ENCODE measurements around the gene HOXC10. TPM values are rescaled to one million over a fixed set of nuclear protein-coding genes. Genes with fewer than 3 reads are reported as not detected.
A peak's percentile ranks its signal among the peaks of the same experiment; 100 is the strongest.

HOXC10 gene
- total RNA-seq, 2 donors from 2014 or later = not detected

- ATAC-seq = no peak
- no peaks in the 10 kb centered on the region for H3K9me3 Mint-ChIP-seq
- H3K27ac Mint-ChIP-seq = no peak overlapping the region
- peaks cover 10 to 18% of the 10 kb centered on the region in 2 donors for H3K36me3 Mint-ChIP-seq
- no peak for DNase-seq (ENCODE audit: low spot score in 2 of 2)
These were observed 6.1 kb downstream of the HOXC10 start for GRCh38 chr12:53991077-53991460.

GRCh38 chr12:53992377-53992889 is 7.5 kb downstream of the HOXC10 start:
- Mint-ChIP-seq H3K36me3 (peaks cover 0 to 18% of the 10 kb centered on the region in 2 donors), H3K9me3 (no peaks in the 10 kb centered on the region), H3K27ac (no peak overlapping the region)
- no peak for DNase-seq (ENCODE audit: low spot score in 2 of 2)
- no peak for ATAC-seq

DNA sequence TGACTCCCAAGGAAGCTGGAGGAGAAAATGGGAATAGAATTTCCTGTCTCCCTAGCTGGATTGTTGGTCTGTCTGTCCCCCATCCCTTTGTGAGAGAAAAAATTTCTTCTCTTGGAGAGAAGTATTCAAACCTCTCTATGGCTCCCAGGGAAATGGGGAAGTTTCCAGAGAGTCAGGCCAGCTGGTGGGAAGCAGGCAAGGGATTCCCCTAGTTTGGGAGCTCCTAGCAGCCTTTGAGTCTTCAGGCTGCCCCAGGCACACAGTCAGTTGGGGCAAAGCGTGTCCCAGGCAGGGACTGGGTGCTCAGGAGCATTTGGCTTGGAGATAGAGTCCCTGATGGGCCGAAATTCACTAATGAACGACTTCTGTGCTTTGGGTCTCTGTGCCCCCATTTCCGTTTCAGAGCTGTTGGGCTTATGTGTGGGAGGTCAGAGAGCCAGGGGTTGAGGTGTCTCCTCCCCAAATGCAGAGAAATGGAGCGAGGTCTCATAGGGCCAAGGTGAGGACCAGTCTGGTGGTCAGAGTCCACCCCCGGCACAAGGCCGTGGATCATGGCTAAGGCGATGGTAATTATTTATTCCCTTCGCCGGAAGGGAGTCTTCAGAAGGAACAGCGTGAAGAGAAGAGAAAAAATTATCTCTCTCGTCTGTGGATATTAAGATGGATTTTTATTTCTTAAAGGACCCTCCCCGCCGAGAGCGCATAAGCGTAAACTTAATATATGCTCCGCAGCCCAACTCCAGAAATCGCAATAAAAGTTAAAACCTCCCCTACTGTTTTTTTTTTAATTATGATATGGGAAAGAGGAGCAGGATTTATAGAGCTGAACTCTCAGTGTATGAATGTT is 8.4 kb downstream of the HOXC10 start:
- Mint-ChIP-seq H3K36me3 (peaks cover 0 to 18% of the 10 kb centered on the region in 2 donors), H3K27ac (no peak overlapping the region), H3K9me3 (no peaks in the 10 kb centered on the region)
- DNase-seq (ENCODE audit: low spot score in 2 of 2) = no peak
- ATAC-seq = no peak

DNA sequence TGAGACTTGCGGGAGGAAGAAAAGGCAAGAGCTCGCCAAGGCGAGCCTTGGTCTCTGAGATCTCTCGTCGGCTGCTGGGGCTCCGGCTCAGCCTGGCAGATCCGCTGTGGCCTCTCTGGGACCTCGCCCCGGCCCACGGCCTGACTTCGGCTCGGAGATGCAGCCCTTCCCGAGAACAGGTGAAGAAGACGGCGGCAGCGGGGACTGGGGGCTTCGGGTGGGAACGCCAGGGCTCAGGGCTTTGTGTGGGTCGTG is 9.0 kb downstream of the HOXC10 start:
- peaks cover 0 to 18% of the 10 kb centered on the region in 2 donors for H3K36me3 Mint-ChIP-seq
- H3K27ac Mint-ChIP-seq = no peak overlapping the region

DNA sequence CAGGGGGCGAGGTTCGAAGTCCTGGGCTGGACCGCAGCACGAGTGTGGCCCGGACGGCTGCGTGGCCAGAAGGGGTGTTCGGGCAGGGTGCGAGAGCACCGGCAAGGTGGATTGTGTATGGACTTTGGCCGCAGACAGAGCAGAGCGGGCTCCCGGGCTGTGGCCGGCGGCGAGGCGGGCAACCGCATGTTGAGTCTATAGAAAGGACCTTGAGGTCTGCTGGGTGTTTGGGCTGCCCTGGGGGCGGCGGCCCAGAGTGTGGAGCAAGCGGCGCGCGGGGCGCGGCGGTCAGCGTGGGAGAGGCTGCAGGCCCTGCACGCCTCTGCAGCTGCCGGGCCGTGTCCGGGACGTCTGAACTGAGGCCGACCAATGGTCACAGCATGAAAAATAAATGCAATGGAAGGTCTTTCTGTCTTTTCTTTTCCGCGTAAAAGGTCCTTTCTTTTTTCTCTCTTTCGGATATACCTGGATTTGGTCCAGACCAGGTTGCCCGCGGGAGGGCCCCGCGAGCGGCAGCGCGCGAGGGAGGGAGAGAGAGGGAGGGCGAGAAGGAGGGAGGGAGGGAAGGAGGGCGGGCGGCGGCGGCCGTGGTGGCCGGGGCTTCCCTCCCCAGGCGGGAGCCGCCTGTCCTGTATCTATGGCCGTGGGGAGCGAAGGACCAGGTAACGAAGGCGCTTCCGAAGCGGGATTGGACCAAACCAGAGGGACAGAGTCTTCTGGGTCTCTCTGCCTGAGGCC is 9.5 kb downstream of the HOXC10 start:
- H3K36me3 Mint-ChIP-seq = peaks cover 0 to 18% of the 10 kb centered on the region in 2 donors
- DNase-seq (ENCODE audit: low spot score in 2 of 2) = no peak
- ATAC-seq = no peak
- H3K9me3 Mint-ChIP-seq = no peaks in the 10 kb centered on the region
- no peak overlapping the region for H3K27ac Mint-ChIP-seq

More for the DNA sequence above, 9.0 kb downstream of the HOXC10 start:
- no peaks in the 10 kb centered on the region for H3K9me3 Mint-ChIP-seq
- no peak for ATAC-seq
- no peak for DNase-seq (ENCODE audit: low spot score in 2 of 2)

DNA sequence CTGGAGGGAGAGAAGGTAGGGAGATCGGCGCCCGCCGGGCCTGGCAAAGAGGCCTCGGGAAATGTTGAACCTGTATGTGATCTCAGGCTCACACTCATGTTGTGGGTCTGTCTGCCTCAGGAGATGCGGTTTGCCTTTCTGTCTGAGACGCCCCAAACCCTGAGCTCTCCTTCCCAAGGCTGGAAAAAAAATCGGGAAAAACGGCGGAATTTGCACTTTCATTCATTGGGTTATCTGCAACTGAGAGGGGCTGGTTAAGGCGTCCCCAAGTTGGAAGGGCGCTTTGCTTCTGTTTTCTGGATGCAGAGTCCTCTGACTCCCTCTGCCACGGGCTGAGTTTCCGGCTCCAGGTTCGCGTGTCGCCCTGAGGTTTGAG is 10.0 kb downstream of the HOXC10 start:
- DNase-seq (ENCODE audit: low spot score in 2 of 2) (no peak), ATAC-seq (peak in 1 of 2 donors; percentile 14)
- Mint-ChIP-seq H3K36me3 (peaks cover 0 to 18% of the 10 kb centered on the region in 2 donors), H3K9me3 (no peaks in the 10 kb centered on the region), H3K27ac (no peak overlapping the region)

GRCh38 chr12:53995378-53996239 is 10.7 kb downstream of the HOXC10 start:
- H3K27ac Mint-ChIP-seq = no peak overlapping the region

DNA sequence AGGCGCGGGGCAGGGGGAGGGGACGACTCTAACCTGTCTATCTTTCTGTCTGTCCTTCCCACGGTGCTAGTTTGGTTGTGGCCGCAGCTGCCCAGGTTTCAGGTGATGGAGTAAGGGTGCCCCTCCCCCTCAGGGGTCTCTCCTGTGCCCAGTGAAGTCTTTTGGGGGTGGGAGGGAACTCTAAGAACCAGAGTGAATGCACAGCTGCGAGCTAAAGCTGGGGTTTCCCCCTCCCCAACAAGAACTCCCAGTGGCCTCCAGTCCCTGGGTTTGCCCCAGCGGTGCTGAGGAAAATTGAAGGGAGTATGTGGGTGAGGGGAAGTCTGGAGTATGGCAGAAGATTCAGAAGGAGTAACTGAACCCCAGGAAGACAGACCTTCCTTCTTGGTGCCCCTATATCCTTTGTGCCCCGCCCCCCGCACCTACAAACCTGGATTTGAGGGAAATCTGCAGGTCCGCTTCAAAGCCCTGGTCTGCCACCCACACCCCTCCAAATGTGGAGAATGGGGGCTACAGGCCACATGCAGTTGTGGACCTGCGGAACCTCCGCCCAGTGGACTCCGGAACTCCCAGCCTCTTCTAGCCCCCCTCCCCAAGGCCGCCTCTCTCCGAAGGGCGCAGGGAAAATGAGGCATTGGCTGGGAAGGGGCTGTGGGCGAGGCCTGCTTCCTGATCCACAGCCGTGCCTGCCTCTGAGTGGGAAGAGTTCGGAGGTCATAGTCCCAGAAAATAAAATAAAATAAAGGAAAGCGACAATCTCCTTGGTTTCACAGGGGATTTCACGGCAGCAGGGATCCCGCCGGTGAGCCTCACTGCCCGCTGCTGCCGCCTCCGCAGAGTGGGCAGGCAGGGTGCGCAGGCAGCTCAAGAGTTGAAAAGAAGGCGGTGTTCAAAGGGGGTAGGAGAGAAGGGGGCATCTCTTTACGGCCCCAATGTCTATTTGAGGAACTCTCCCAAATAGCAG is 11.6 kb downstream of the HOXC10 start:
- H3K36me3 Mint-ChIP-seq = peaks cover 0 to 18% of the 10 kb centered on the region in 2 donors
- no peak for DNase-seq (ENCODE audit: low spot score in 2 of 2)
- no peaks in the 10 kb centered on the region for H3K9me3 Mint-ChIP-seq
- peak in 1 of 2 donors; percentile 28 for ATAC-seq
- no peak overlapping the region for H3K27ac Mint-ChIP-seq

More at GRCh38 chr12:53995378-53996239, 10.7 kb downstream of the HOXC10 start:
- Mint-ChIP-seq H3K9me3 (no peaks in the 10 kb centered on the region), H3K36me3 (peaks cover 0 to 18% of the 10 kb centered on the region in 2 donors)
- DNase-seq (ENCODE audit: low spot score in 2 of 2) = no peak
- peak; percentile 41 to 53 for ATAC-seq

- ATAC-seq = no peak
- no peak overlapping the region for H3K27ac Mint-ChIP-seq
- H3K36me3 Mint-ChIP-seq = peaks cover 0 to 21% of the 10 kb centered on the region in 2 donors
- no peak for DNase-seq (ENCODE audit: low spot score in 2 of 2)
- no peaks in the 10 kb centered on the region for H3K9me3 Mint-ChIP-seq
These were observed 12.5 kb downstream of the HOXC10 start for GRCh38 chr12:53997204-53998109.

DNA sequence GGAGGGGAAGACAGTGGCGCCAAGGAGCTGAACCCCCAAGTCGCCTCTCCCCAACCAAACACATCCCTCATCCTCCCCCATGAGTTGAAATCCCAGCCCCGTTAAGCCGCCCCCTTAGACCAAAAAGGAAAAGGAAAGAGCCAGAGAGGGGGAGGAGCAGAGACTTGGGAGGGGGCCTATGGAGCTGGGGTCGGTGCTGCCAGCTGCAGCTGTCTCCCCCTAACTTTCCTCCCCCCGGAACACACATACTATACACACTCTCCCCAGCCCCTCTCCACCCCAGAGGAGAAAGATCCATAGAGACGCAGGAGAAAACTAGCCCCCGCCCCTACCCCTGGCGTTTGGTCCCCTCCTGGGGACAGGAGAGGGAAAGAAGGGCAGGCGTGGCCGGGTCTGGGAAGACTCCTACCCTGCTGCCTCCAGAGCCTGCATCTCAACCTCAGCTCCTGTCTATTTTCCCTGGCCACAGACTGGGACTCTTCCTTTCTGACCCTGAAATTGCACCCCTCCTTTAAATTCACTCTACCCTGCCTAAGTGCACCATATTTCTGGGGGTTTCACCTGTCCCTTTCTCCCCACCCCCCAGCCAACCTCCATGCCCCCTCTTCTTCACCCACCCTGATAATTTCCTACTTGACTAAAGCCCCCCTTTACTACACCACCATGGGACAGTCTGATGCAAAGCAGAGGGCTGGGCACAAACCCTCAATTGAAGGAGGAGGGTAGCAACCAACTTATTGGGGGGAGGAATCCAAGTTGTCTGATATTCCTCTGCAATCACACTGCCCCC is 13.4 kb downstream of the HOXC10 start:
- Mint-ChIP-seq H3K27ac (no peak overlapping the region), H3K36me3 (peaks cover 0 to 20% of the 10 kb centered on the region in 2 donors), H3K9me3 (no peaks in the 10 kb centered on the region)
- ATAC-seq = no peak
- DNase-seq (ENCODE audit: low spot score in 2 of 2) = no peak

DNA sequence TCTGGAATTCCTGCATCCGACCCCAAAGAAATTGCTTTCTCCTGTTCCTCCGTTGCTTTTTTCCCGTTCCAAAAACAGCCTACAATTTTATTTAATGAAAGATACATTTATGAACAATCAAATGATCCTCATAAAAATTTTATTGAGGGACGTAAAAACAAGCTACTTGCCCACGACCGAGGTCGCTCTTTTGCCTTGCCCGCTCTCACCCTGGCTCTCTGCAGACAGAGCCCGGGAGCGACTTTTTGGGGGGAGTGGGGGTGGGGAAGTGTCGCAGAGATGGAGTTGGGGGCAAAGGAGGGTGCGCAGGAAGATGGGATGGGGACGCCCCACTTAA is 13.9 kb downstream of the HOXC10 start:
- ATAC-seq (no peak), DNase-seq (ENCODE audit: low spot score in 2 of 2) (no peak)
- Mint-ChIP-seq H3K9me3 (no peaks in the 10 kb centered on the region), H3K27ac (no peak overlapping the region), H3K36me3 (peaks cover 0 to 15% of the 10 kb centered on the region in 2 donors)

GRCh38 chr12:53999559-54000115 is 14.7 kb downstream of the HOXC10 start:
- Mint-ChIP-seq H3K27ac (peak overlapping the region in 1 of 2 donors; percentile 77), H3K36me3 (peaks cover 0 to 10% of the 10 kb centered on the region in 2 donors), H3K9me3 (no peaks in the 10 kb centered on the region)
- DNase-seq (ENCODE audit: low spot score in 2 of 2) (no peak), ATAC-seq (no peak)

DNA sequence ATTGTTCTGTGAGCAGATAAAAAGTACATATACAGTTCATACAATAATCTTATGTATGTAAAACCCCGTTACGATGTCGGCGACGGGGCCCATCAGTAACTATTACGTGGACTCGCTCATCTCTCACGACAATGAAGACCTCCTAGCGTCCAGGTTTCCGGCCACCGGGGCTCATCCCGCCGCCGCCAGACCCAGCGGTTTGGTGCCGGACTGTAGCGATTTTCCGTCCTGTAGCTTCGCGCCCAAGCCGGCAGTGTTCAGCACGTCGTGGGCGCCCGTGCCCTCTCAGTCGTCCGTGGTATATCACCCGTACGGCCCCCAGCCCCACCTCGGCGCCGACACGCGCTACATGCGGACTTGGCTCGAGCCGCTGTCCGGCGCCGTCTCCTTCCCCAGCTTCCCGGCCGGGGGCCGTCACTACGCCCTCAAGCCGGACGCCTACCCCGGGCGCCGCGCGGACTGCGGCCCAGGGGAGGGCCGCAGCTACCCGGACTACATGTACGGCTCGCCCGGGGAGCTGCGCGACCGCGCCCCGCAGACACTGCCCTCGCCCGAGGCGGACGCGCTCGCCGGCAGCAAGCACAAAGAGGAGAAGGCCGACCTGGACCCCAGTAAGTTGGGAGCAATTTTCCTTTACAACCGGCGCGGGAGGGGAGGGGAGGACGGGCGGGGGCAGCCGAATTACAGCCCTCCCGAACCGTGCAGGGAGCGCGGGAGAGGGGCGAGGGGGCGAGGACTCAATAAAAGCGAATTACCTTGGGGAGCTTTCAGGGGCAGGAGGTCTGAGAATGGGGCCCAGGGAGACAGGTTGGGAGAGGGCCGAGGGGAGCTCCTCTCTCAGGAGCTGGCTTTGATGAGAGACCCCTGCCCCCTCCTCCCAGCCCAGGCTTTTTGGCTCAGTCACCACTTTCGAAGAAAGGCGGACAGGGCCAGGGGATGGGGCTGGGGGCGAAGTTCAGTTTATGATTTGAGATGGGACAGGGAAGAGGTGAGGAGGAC is 15.5 kb downstream of the HOXC10 start, which contains the start of gene HOXC9:
Gene HOXC9 (plus strand): TSS at position 46 of the 999 bp plus-strand sequence. CDS start 28 bp downstream, at position 74.
- Mint-ChIP-seq H3K27ac (peak within 1 kb of the TSS in 1 of 2 donors; percentile 77), H3K9me3 (no peaks in the 10 kb centered on the region), H3K36me3 (peaks cover 0 to 4% of the 10 kb centered on the region in 2 donors)
- ATAC-seq (no peak), DNase-seq (ENCODE audit: low spot score in 2 of 2) (no peak)
